ENCODE measurements around the gene FFAR2.
"Not testable (repeated sequence)": the region's sequence is repeated elsewhere in the genome, so short reads cannot be mapped to it uniquely, and the experiment has no call there.

Gene FFAR2

DNA sequence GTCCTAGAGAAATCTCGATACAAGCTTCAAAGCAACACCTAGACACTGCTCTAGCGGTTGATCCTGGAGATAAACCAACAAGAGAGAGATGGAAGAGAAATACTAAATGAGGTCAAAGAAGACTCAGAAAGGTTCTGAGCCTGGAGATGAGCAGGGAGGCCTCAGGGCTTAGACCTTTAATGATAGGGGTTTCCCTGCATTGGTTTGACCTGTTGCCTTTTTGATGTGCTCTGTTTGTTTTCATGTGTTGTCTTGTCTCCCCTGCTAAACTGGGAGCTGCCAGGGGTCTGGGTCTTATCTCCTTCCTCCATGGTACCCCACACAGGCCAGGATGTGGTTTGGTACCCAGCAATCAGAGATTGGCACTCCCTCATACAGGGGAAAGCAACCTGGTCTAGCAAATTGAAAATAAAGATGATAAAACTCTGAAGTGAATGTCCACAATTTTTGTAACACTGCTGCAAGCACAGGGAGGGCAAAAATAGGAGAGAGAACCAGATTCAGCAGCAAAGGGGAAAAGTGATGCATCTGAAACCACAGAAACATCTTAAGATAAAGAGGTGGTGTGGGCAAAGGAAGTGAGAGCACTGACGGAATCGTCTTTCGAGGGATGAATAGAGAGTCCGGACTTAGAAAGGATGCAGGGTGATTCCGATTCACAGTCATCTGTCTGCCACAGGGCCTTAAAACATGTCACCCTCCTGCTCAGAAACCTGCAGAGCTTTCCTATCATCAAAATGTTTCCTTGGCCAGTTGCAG, 3.5 kb downstream of the FFAR2 start:
- H3K9me3 ChIP-seq (ENCODE audit: control insufficient read depth, low read length), result no peaks in the 10 kb centered on the region
- no peaks in the 10 kb centered on the region for H3K36me3 ChIP-seq (ENCODE audit: control insufficient read depth, insufficient read depth, low read length)
- no peaks in the 10 kb centered on the region for H3K27me3 ChIP-seq (ENCODE audit: control insufficient read depth, insufficient read depth, low read length, poor library complexity, severe bottlenecking)
- WGBS, 2 experiments, result 86 to 89% methylated on average over 7 of the region's 7 CpGs
- no peaks in the 10 kb centered on the region for H3K4me1 ChIP-seq (ENCODE audit: control insufficient read depth, insufficient read depth, low read length)
- no peak overlapping the region for H3K4me3 ChIP-seq (ENCODE audit: insufficient read depth, low read depth, low read length)
- H3K27ac ChIP-seq (ENCODE audit: insufficient read depth, low read depth, low read length, poor library complexity, severe bottlenecking), result no peak overlapping the region

DNA sequence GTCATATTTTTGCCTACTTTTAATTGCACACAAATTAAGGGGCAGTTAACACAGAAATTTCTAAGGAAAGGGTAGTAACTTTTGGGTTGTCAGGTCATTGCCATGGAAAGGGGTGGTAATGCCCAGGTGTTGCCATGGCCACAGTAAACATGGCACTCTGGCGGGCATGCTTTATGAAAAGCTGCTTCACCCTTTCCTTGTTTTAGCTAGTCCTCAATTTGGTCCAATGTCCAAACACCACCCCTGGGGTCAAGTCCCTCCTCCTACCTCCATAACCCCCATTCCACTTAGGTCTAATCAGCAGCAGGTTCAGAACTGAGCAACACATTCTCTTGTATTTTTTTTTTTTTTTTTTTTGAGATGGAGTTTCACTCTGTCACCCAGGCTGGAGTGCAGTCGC, 6.6 kb downstream of the FFAR2 start:
- no peaks in the 10 kb centered on the region for H3K9me3 ChIP-seq (ENCODE audit: control insufficient read depth, low read length)
- H3K4me3 ChIP-seq (ENCODE audit: insufficient read depth, low read depth, low read length), result no peak overlapping the region
- WGBS, 2 experiments, result 85 to 93% methylated on average over 2 of the region's 2 CpGs
- no peaks in the 10 kb centered on the region for H3K27me3 ChIP-seq (ENCODE audit: control insufficient read depth, insufficient read depth, low read length, poor library complexity, severe bottlenecking)
- H3K4me1 ChIP-seq (ENCODE audit: control insufficient read depth, insufficient read depth, low read length), result no peaks in the 10 kb centered on the region
- H3K36me3 ChIP-seq (ENCODE audit: control insufficient read depth, insufficient read depth, low read length), result no peaks in the 10 kb centered on the region
- no peak overlapping the region for H3K27ac ChIP-seq (ENCODE audit: insufficient read depth, low read depth, low read length, poor library complexity, severe bottlenecking)

DNA sequence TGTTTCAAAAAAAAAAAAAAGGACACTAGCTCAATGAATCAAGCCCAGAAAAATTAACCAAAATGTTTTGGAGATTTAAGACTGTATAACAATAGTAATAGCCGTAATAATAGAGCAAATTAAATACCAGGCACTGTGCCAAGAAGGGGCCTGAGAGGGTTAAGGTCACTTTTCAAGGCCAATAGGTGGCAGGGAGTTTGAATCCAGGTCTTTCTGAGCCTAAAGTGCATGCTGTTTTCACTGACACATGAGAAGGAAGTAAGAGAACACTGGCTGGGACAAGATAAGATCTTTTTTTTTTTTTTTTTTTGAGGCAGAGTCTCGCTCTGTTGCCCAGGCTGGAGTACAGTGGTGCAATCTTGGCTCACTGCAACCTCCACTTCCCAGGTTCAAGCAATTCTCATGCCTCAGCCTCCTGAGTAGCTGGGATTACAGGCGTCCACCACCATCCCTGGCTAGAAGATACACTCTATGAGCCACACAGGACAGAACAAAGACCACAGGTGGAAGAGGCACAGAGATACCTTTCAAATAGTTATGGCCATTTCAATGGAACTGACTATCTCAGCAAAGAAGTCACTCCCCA, 7.7 kb downstream of the FFAR2 start:
- Histone ChIP-seq H3K36me3 (ENCODE audit: control insufficient read depth, insufficient read depth, low read length) (no peaks in the 10 kb centered on the region), H3K9me3 (ENCODE audit: control insufficient read depth, low read length) (no peaks in the 10 kb centered on the region), H3K4me1 (ENCODE audit: control insufficient read depth, insufficient read depth, low read length) (no peaks in the 10 kb centered on the region), H3K27me3 (ENCODE audit: control insufficient read depth, insufficient read depth, low read length, poor library complexity, severe bottlenecking) (no peaks in the 10 kb centered on the region), H3K27ac (ENCODE audit: insufficient read depth, low read depth, low read length, poor library complexity, severe bottlenecking) (no peak overlapping the region), H3K4me3 (ENCODE audit: insufficient read depth, low read depth, low read length) (no peak overlapping the region)
- WGBS, 2 experiments, result 94 to 96% methylated on average over 3 of the region's 3 CpGs

DNA sequence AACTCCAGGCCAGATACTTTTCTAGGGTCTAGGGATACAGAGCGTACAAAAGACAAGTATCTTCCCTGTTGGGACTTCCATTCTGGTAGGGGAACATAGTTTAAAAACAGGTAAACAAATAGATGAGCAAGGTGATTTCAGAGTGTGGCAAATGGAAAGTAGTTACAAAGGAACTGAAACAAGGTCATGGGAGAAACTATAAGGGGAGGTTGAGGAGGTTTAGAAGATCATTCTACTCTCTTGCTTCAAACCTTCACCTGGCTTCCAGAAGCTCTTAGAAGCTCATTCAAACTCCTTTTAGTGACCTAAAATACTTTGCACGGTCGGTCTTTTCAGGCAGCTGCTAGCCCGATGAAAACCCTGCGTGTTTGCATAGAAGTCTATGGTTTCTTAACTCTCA, 9.1 kb downstream of the FFAR2 start:
- Histone ChIP-seq H3K27ac (ENCODE audit: insufficient read depth, low read depth, low read length, poor library complexity, severe bottlenecking) (no peak overlapping the region), H3K4me1 (ENCODE audit: control insufficient read depth, insufficient read depth, low read length) (no peaks in the 10 kb centered on the region), H3K27me3 (ENCODE audit: control insufficient read depth, insufficient read depth, low read length, poor library complexity, severe bottlenecking) (no peaks in the 10 kb centered on the region), H3K36me3 (ENCODE audit: control insufficient read depth, insufficient read depth, low read length) (no peaks in the 10 kb centered on the region), H3K9me3 (ENCODE audit: control insufficient read depth, low read length) (no peaks in the 10 kb centered on the region), H3K4me3 (ENCODE audit: insufficient read depth, low read depth, low read length) (no peak overlapping the region)
- 94 to 96% methylated on average over 5 of the region's 5 CpGs for WGBS, 2 experiments

DNA sequence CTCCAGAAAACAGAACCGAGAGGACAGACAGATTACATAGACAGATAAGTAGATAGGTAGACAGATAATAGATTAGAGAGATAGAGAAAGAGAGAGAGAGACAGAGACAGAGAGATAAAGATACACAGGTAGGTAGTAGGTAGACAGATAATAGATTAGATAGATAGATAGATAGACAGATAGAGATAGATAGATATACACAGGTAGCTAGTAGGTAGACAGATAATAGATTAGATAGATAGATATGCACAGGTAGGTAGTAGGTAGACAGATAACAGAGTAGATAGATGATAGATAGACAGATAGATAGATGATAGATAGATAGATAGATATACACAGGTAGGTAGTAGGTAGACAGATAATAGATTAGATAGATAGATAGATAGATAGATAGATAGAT, 10.1 kb downstream of the FFAR2 start:
- no peaks in the 10 kb centered on the region for H3K27me3 ChIP-seq (ENCODE audit: control insufficient read depth, insufficient read depth, low read length, poor library complexity, severe bottlenecking)
- H3K4me3 ChIP-seq (ENCODE audit: insufficient read depth, low read depth, low read length), result no peak overlapping the region
- H3K36me3 ChIP-seq (ENCODE audit: control insufficient read depth, insufficient read depth, low read length), result no peaks in the 10 kb centered on the region
- H3K4me1 ChIP-seq (ENCODE audit: control insufficient read depth, insufficient read depth, low read length), result no peaks in the 10 kb centered on the region
- H3K27ac ChIP-seq (ENCODE audit: insufficient read depth, low read depth, low read length, poor library complexity, severe bottlenecking), result no peak overlapping the region
- H3K9me3 ChIP-seq (ENCODE audit: control insufficient read depth, low read length), result no peaks in the 10 kb centered on the region
- 88 to 98% methylated on average over 1 of the region's 1 CpG for WGBS, 2 experiments

DNA sequence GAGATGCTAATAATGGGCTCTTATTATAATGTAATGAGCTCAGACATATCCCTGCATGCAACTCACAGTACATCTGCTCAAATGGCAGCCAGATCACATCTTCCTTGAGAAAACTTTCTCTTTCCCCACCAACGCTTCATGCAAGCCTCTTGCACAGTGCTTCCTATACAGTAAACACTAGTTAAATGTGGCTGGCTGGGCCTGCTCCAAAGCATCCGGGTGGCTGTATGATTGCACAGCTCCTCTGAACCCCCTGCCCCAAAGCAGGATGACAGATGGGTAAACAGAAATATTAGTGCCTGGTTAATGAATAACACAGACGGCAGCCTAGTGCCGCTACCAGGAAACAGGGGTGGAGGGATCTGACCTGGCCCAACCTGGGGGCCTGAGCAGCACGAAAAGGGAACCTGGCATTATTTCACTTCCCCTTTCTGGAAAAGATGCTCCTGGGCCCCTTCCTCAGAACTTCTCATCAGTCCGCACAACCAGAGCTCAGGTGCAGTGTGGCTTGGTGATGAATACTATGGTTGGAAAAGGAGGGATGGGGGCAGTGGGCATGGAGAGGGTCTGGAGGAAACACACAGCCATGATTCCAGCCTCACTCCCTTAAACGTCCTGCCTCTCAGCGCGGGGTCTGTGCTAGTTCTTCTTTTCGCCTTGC, 10.8 kb downstream of the FFAR2 start:
- Histone ChIP-seq H3K36me3 (ENCODE audit: control insufficient read depth, insufficient read depth, low read length) (no peaks in the 10 kb centered on the region), H3K4me3 (ENCODE audit: insufficient read depth, low read depth, low read length) (no peak overlapping the region), H3K27ac (ENCODE audit: insufficient read depth, low read depth, low read length, poor library complexity, severe bottlenecking) (no peak overlapping the region), H3K9me3 (ENCODE audit: control insufficient read depth, low read length) (no peaks in the 10 kb centered on the region), H3K27me3 (ENCODE audit: control insufficient read depth, insufficient read depth, low read length, poor library complexity, severe bottlenecking) (no peaks in the 10 kb centered on the region), H3K4me1 (ENCODE audit: control insufficient read depth, insufficient read depth, low read length) (no peaks in the 10 kb centered on the region)
- WGBS, 2 experiments, result 85 to 86% methylated on average over 9 to 10 of the region's 10 CpGs

- WGBS, 2 experiments, result 85 to 87% methylated on average over 14 of the region's 14 CpGs
- Histone ChIP-seq H3K36me3 (ENCODE audit: control insufficient read depth, insufficient read depth, low read length) (no peaks in the 10 kb centered on the region), H3K27ac (ENCODE audit: insufficient read depth, low read depth, low read length, poor library complexity, severe bottlenecking) (no peak overlapping the region), H3K4me3 (ENCODE audit: insufficient read depth, low read depth, low read length) (no peak overlapping the region), H3K9me3 (ENCODE audit: control insufficient read depth, low read length) (no peaks in the 10 kb centered on the region), H3K4me1 (ENCODE audit: control insufficient read depth, insufficient read depth, low read length) (no peaks in the 10 kb centered on the region), H3K27me3 (ENCODE audit: control insufficient read depth, insufficient read depth, low read length, poor library complexity, severe bottlenecking) (no peaks in the 10 kb centered on the region)
Measured at GRCh38 chr19:35459414-35460082, 11.5 kb downstream of the FFAR2 start.

- Histone ChIP-seq H3K9me3 (ENCODE audit: control insufficient read depth, low read length) (no peaks in the 10 kb centered on the region), H3K27ac (ENCODE audit: insufficient read depth, low read depth, low read length, poor library complexity, severe bottlenecking) (no peak overlapping the region), H3K4me3 (ENCODE audit: insufficient read depth, low read depth, low read length) (no peak overlapping the region), H3K4me1 (ENCODE audit: control insufficient read depth, insufficient read depth, low read length) (no peaks in the 10 kb centered on the region), H3K36me3 (ENCODE audit: control insufficient read depth, insufficient read depth, low read length) (no peaks in the 10 kb centered on the region), H3K27me3 (ENCODE audit: control insufficient read depth, insufficient read depth, low read length, poor library complexity, severe bottlenecking) (no peaks in the 10 kb centered on the region)
- 92% methylated on average over 9 to 10 of the region's 10 CpGs for WGBS, 2 experiments
Measured at GRCh38 chr19:35460608-35461007, 12.6 kb downstream of the FFAR2 start.

DNA sequence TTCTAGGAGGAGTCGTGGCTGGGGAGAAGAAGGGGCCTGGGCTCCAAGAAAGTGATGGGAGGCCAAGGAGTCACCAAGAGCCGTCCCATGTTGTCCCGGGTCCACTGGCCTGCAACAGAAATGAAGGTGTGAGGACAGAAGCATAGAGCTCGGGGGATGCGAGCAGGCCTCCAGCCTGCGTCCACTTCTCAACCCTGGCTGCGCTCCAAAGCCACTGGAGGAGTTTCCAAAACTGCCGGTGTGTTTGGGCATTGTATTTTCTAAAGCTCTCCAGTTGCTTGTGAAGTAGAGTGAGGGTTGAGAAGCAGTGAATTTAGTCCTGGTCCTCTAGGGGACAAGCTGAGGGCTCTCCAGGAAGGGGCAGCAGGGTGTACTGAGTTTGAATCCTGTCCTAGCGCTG, 13.0 kb downstream of the FFAR2 start:
- no peak overlapping the region for H3K4me3 ChIP-seq (ENCODE audit: insufficient read depth, low read depth, low read length)
- no peak overlapping the region for H3K27ac ChIP-seq (ENCODE audit: insufficient read depth, low read depth, low read length, poor library complexity, severe bottlenecking)
- 95 to 96% methylated on average over 9 of the region's 9 CpGs for WGBS, 2 experiments

DNA sequence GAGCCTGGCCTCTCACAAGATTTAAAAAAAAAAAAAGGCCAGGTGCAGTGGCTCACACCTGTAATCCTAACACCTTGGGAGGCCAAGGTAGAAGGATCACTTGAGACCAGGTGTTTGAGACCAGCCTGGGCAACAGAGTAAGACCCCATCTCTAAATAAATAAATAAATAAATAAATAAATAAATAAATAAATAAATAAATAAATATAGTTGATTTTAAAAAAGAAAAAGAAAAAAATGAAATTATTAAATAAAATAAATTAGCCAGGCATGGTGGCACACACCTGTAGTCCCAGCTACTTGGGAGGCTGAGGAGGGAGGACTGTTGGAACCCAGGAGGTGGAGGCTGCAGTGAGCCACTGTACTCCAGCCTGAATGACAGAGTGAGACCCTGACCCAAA, 13.7 kb downstream of the FFAR2 start:
- not testable (repeated sequence) for H3K4me1 ChIP-seq (ENCODE audit: control insufficient read depth, insufficient read depth, low read length); H3K9me3 ChIP-seq (ENCODE audit: control insufficient read depth, low read length); H3K36me3 ChIP-seq (ENCODE audit: control insufficient read depth, insufficient read depth, low read length); H3K27ac ChIP-seq (ENCODE audit: insufficient read depth, low read depth, low read length, poor library complexity, severe bottlenecking); H3K27me3 ChIP-seq (ENCODE audit: control insufficient read depth, insufficient read depth, low read length, poor library complexity, severe bottlenecking); H3K4me3 ChIP-seq (ENCODE audit: insufficient read depth, low read depth, low read length)

More for the DNA sequence above, 13.0 kb downstream of the FFAR2 start:
- Histone ChIP-seq H3K9me3 (ENCODE audit: control insufficient read depth, low read length) (no peaks in the 10 kb centered on the region), H3K36me3 (ENCODE audit: control insufficient read depth, insufficient read depth, low read length) (no peaks in the 10 kb centered on the region), H3K27me3 (ENCODE audit: control insufficient read depth, insufficient read depth, low read length, poor library complexity, severe bottlenecking) (no peaks in the 10 kb centered on the region), H3K4me1 (ENCODE audit: control insufficient read depth, insufficient read depth, low read length) (no peaks in the 10 kb centered on the region)
